GM21786 (cell line): ENCODE measurements around the gene C4orf50.

Experiments used
- ATAC-seq: cut with Tn5 transposase; IDR thresholded peaks from one replicate; pipeline ENCODE4 v1.9.1; 2021; ENCODE audit not compliant: unreplicated experiment

C4orf50 gene

DNA sequence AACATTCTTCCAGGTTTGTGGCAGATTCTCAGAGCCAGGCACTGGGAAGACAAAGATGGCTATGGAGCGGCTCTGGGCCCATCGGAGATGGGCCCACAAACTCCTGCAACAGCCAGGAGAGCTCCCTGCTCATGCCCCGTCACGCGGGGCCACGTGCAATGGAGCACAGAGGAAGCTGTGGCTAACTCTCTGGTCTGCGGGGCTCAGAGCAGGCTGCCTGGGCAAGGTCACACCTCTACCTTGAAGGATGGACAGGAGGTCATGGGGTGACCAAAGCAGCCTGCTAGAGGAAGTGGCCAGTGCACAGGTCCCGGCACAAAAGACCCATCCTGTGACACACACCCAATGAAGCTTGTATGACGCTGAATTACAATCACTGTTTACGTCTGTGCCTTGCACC lies 45.2 kb downstream of the C4orf50 start:
- no peak for ATAC-seq

DNA sequence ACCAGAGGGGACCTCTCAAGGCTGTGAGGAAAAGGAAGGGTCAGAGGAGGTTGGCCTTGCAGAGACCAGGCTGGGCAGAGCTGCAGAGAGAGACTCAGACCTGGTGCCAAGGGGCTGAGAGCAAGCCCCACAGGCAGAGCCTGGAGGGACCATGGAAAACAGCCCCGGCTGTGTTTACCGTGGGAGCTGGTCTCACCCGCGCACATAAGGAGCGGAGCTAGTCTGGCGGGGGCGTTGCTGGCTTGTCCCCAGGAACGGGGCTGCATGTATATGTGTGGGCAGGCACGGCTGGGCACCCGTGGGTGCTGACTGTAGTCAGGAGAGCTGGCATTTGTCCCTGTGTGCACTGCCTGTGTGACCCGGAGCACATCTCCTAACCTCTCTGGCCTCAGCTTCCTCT lies 45.7 kb downstream of the C4orf50 start:
- ATAC-seq, result no peak

DNA sequence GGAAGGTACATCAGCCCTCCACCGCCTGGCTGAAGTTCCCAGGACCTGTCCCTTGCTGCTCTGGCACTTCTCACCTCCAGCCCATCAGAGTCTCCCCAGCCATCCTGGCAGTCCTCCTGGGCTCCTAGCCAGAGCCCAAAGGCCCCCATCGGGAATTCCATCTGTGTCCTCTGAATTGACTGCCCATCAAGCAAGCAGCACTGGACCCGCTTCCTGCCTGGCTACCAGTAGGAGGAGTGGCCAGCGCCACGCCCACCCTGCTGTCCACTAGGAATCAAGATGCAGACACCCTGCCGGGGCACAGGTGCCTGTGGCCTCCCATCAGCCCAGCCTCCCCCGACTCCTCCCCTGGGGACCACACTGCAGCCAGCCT lies 47.2 kb downstream of the C4orf50 start:
- no peak for ATAC-seq

DNA sequence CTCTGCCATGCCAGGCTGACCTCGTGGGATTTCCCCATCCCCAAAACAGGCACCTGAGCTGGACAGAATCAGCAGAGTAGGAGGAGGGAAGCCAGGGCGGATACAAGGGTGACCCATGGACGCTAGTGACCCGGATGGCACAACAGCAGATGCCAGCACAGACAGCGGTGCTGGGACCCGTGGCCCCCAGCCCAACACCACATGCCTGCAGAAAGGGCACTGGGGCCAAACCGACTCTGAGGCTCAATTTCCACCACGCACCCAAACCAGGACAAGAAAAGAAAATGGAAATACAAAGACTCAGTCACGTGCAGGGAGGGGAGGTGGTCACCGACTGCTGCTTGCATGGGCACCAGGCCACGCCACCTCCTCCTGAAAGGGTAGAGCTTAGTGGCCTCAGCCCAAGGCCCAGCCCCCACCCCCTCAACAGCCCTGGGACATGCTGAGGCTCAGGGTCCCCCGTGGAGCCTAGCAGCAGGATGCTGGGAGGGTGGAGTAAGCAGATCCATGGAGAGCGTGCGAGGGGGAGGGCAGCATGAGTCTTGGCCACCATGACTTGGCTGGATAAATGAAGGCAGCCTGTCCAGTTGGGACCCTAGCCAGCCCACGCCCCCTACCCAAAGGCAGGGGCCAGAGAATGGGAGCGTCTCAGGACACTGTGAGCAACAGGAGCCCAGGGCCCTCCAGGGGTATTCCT lies 47.7 kb downstream of the C4orf50 start:
- ATAC-seq, result no peak

DNA sequence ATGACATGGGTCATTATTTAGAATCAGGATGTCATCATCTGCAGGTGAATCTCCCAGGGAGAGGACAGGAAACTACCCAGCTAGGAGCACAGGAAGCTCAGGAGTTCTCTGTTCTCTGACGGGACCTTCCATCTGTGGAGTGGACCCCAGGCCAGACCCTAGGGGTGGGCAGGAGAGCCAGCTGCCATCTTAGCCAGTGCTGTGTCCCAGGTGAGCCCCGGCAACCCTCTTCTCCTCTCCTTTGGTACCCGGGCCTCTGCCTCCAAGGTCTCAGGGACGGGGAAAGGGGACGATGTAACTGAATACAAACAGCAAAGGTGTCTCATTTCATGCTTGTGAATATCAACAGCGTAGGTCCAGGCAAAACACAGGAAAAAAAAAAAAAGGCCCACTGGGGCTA lies 48.5 kb downstream of the C4orf50 start:
- ATAC-seq, result no peak

DNA sequence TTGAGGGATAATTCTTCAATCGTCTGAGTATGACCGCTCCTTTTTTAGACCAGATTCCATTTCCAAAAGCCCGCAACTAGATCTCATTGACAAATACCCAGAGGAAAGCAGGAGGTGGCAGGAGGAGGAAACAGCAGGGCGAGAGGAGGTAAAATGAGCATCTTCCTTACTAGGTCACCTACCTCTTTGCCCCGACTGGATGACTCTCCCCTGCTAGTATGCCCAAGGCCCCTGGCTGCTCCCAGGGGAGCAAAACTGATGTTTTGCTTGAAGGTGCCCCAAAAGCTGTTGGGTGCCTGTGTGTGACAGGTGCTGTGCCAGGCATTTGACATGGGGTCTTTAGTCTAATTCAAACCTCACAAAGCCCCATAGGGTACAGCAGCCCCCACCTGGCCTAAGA lies 48.9 kb downstream of the C4orf50 start:
- no peak for ATAC-seq

GRCh38 chr4:5968246-5968645 lies 50.0 kb downstream of the C4orf50 start:
- ATAC-seq, result no peak

- ATAC-seq, result no peak
Observed at GRCh38 chr4:5967783-5968182, 50.4 kb downstream of the C4orf50 start.

- no peak for ATAC-seq
Observed at GRCh38 chr4:5965225-5965624, 53.0 kb downstream of the C4orf50 start.

DNA sequence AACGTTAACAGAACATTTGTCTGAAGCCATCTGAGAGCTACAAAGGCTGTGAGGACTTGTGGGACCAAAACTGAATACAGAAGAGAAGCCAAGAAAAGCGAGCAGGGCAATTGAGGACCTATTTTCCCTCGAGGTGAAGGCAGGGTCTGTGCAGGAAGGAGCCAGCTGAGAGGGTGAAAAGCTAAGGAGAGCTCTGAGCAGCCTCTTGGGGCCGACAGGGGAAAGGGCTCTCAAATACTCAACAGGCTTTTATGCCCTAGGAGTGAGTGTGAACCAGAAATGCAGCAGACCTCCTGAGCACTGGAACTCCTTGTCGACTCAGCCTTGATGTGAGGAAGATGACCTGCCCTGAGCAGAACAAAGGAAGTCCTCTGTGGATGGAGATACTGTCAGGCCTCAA lies 54.2 kb downstream of the C4orf50 start:
- no peak for ATAC-seq

DNA sequence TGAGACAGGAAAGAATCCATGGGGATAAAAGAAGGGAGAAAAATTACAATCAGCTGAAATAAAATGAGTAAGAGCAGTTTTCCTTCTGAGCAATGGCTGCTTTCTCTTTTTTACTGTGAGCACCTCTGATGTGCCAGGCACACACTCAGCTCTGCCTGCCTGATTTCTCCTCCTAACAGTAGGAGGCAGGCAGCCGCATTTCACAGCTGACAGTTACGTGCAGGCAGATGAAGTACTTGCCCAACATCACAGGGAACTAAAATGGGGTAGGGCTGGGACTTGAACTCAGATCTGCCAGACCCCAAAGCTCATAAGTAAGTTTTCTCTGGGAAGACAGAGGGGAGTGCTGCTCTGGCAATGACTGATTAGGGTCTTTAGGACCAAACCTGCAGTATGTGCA lies 54.6 kb downstream of the C4orf50 start:
- ATAC-seq, result no peak

DNA sequence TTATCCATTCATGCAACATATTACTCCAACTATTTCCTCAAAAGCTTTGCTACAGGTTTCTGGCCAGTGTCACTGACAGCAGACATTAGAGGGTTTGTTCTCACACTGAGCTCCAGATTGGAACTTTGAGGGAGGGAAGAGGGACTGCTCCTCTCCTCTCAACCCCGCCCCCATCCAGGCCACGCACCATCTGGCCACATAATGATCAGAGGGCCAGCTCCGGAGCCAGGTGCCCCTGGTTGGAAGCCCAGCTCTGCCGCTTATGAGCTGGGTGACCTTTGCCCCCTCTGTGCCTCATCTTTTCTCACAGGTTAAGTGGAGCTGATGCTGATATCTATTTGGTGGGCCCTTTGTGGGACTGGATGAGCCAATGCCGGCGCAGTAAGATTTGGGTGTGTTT lies 55.8 kb downstream of the C4orf50 start:
- ATAC-seq, result no peak

DNA sequence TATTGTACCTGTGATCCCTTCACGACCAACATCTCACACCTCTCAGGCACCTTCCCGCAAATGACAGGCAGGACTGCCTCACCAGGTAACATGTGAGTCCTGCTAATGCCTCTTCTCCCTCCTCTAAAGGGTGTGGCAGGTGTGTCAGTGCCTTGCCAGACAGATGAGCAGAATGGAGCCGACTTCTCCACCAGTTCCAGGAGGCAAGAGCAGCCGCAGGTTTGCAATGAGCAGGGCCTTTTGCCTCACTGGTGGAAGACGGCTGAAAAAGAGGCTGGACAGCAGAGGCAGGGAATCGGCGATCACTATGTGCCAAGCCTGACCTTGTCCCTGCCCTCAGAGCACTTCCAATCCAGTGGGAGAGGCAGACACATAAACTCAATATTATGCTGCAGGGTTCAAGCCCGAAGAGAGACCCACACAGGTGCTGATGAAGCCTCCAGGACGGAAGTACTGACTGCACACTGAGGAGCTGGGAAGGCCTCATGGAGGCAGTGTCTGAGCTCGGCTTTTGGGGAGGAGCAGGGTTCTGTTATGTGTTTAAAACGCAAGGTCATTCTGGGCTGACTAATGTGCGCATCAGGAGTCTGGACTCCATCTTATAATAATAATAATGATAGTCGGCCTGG lies 57.9 kb downstream of the C4orf50 start:
- no peak for ATAC-seq

DNA sequence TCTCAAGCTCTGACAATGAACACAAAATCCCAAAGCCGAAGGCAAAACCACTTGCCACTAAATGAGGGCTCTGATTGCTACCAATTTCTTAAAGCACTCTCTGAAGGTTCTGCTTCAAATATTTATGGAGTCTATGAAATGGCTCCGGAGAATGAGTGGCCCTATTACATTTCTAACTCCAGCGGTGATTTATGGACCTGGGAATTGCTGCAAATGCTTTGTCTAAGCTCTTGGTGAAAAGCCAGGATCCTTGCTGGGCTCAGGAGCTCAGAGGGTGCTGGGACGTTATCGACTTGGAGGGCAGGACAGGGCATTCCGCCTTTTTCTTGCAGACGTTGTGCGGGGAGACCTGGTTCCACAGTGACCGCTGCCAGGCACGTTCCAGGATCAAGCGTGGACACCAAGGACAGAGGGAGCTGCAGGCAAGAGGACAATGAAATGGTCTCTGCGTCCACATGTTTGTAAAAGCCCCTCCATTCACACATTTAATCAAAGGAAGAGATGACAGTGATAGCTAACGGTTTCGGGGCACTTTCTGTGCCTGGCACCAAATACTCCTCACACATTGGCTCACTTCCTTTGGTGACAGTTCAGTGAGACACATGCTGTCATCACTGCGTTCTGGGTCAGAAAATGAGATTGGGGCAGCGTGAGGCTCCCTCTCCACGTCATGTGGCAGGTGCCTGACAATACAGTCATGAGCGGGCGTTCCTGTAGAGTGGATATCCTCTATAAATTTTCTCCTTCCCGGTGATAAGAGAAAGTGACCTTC lies 58.8 kb downstream of the C4orf50 start:
- no peak for ATAC-seq

DNA sequence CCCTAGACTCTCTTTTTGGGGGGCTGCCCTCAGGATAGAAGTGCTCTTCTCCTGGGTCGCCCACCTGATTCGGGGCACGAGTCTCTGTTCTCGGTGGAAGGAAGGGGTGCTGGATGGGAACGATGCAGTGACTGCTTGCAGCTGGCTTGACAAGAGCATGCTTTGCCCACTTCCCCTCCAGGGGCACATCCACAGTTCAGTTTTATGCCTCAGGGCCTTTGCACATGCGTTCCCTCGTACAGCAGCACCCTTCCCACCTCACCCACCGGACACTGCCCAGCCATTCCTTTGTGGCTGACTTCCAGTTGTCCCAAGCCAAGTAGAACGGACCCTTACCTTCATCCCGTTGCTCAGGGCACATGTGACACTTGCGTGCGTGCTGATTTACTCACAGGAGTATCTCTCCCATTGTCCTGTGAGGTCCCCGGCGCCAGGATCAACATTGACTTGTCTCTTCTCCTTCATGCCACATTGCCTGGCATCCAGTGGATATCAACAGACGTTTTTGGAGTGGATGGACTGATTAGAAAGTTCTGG lies 60.0 kb downstream of the C4orf50 start:
- ATAC-seq, result no peak

GRCh38 chr4:5957076-5957475 lies 61.2 kb downstream of the C4orf50 start:
- ATAC-seq, result no peak

GRCh38 chr4:5956285-5957021 lies 61.8 kb downstream of the C4orf50 start:
- no peak for ATAC-seq

GRCh38 chr4:5955856-5956255 lies 62.4 kb downstream of the C4orf50 start:
- no peak for ATAC-seq

- ATAC-seq, result no peak
Observed at GRCh38 chr4:5955201-5955821, 62.9 kb downstream of the C4orf50 start.

- no peak for ATAC-seq
Observed at GRCh38 chr4:5954056-5954760, 64.0 kb downstream of the C4orf50 start.
